GM23248 (cell line): ENCODE measurements around the gene SLC26A6. TPM values are rescaled to one million over a fixed set of nuclear protein-coding genes. Genes with fewer than 3 reads are reported as not detected.

Experiments used
- DNase-seq: peaks from one replicate; pipeline ENCODE4 v3.0.0-alpha.2; 2015
- H2AFZ ChIP-seq: fragments of 200-600 bp; sonication (generic); 2 replicates; pipeline ENCODE4 v1.6.1; 2016; ENCODE audit warnings: antibody characterized with exemption
- H3F3A ChIP-seq: fragments of 200-600 bp; sonication (generic); 2 replicates; pipeline ENCODE4 v1.6.1; 2016; ENCODE audit warnings: mild to moderate bottlenecking, antibody characterized with exemption, mixed run types; ENCODE audit not compliant: insufficient read depth
- H3K27ac ChIP-seq: fragments of 200-600 bp; sonication (generic); 2 replicates; pipeline ENCODE4 v1.5.1; 2016; ENCODE audit warnings: mild to moderate bottlenecking
- H3K27me3 ChIP-seq: fragments of 200-600 bp; sonication (generic); replicated peaks from 2 replicates; pipeline ENCODE4 v1.6.1; 2016; ENCODE audit warnings: mild to moderate bottlenecking; ENCODE audit not compliant: insufficient read depth
- H3K36me3 ChIP-seq: fragments of 200-600 bp; sonication (generic); 2 replicates; pipeline ENCODE4 v1.6.1; 2016; ENCODE audit warnings: low read depth, mild to moderate bottlenecking
- H3K4me1 ChIP-seq: fragments of 200-600 bp; sonication (generic); 2 replicates; pipeline ENCODE4 v1.6.1; 2016; ENCODE audit warnings: mild to moderate bottlenecking; ENCODE audit not compliant: insufficient read depth
- H3K4me2 ChIP-seq: fragments of 200-600 bp; sonication (generic); one replicate; pipeline ENCODE4 v1.6.1; 2016; ENCODE audit warnings: mild to moderate bottlenecking; ENCODE audit not compliant: unreplicated experiment
- H3K4me3 ChIP-seq: fragments of 200-600 bp; sonication (generic); 2 replicates; pipeline ENCODE4 v1.5.1; 2016; ENCODE audit warnings: mild to moderate bottlenecking
- H3K79me2 ChIP-seq: fragments of 200-600 bp; sonication (generic); 2 replicates; pipeline ENCODE4 v1.6.1; 2016; ENCODE audit warnings: mild to moderate bottlenecking; ENCODE audit not compliant: insufficient read depth
- H3K9ac ChIP-seq: fragments of 200-600 bp; sonication (generic); 2 replicates; pipeline ENCODE4 v1.6.1; 2016; ENCODE audit warnings: mild to moderate bottlenecking
- H3K9me2 ChIP-seq: fragments of 200-600 bp; sonication (generic); 2 replicates; pipeline ENCODE4 v1.6.1; 2016; ENCODE audit warnings: mixed run types, mild to moderate bottlenecking, moderate library complexity; ENCODE audit not compliant: insufficient read depth
- H3K9me3 ChIP-seq: fragments of 200-600 bp; sonication (generic); one replicate; pipeline ENCODE4 v1.6.1; 2017; ENCODE audit warnings: low read depth
- H4K20me1 ChIP-seq: fragments of 200-600 bp; sonication (generic); 2 replicates; pipeline ENCODE4 v1.6.0; 2016; ENCODE audit not compliant: insufficient read depth
- EZH2 ChIP-seq: fragments of 200-600 bp; sonication (generic); IDR thresholded peaks from 2 replicates; pipeline ENCODE4 v1.6.1; 2018; ENCODE audit warnings: antibody characterized with exemption, mild to moderate bottlenecking; ENCODE audit not compliant: insufficient read depth, poor library complexity, severe bottlenecking
- EZH2phosphoT487 ChIP-seq: fragments of 200-600 bp; sonication (generic); IDR thresholded peaks from 2 replicates; pipeline ENCODE4 v1.6.1; 2018; ENCODE audit warnings: antibody characterized with exemption, moderate library complexity, mild to moderate bottlenecking, low read depth; ENCODE audit not compliant: insufficient read depth
- whole genome bisulfite sequencing, 2 experiments: methylation state at CpG; one replicate each; pipeline ENCODE4 v1.1.6; 2015 to 2017; ENCODE audit warnings: low lambda C conversion rate in 2 of 2, low coverage in 1 of 2; ENCODE audit errors: missing lambda C conversion rate in 2 of 2; 5-methylcytosine and 5-hydroxymethylcytosine counted together
- in situ Hi-C: fragments of 300-500 bp; cut with MboI; formaldehyde crosslinking; loops from 2 replicates; pipeline ENCODE4 v1.15.0; 2020
- polyA plus RNA-seq: library from polyadenylated mRNA; unstranded; fragments of >200 nt; fragmentation: Nextera tagmentation; extraction: Ambion mirVana; gene quantifications from 2 replicates; pipeline ENCODE4 v1.2.1, GENCODE V29; 2016
- total RNA-seq: library from RNA; depleted of rRNA; stranded (reverse); fragments of >200 nt; shearing (Covaris generic); gene quantifications from 2 replicates; pipeline ENCODE4 v1.2.3, GENCODE V29; 2014

Gene SLC26A6
- total and polyA plus RNA-seq, 2 experiments from 2014 or later, result 13.4 to 21.1 TPM

- no peak overlapping the region for H3K27ac ChIP-seq
- H3K27me3 ChIP-seq, result no peaks in the 10 kb centered on the region
- H3F3A ChIP-seq, result peaks cover 10% of the 10 kb centered on the region; the same call in 1 of the 2 replicates
- DNase-seq, result no peak
- H3K9me2 ChIP-seq, result no peaks in the 10 kb centered on the region
- H3K9ac ChIP-seq, result no peak overlapping the region
- no peaks in the 10 kb centered on the region for H3K79me2 ChIP-seq
- WGBS, 2 experiments, result 5% methylated on average over 14 to 40 of the region's 46 CpGs
- in situ Hi-C loops, result no loop called here
- no peak overlapping the region for H2AFZ ChIP-seq
- no peaks in the 10 kb centered on the region for H3K9me3 ChIP-seq
- no peaks in the 10 kb centered on the region for H4K20me1 ChIP-seq
- H3K4me1 ChIP-seq, result no peaks in the 10 kb centered on the region
- peak overlapping the region; percentile 29 for H3K4me2 ChIP-seq
- no peaks in the 10 kb centered on the region for H3K36me3 ChIP-seq
- H3K4me3 ChIP-seq, result peak overlapping the region; percentile 79
- TF ChIP-seq EZH2 (no peak), EZH2phosphoT487 (no peak)
Measured at GRCh38 chr3:48662145-48662752, 27.0 kb upstream of the SLC26A6 start.

- peak; percentile 62 for DNase-seq
- H3K9ac ChIP-seq, result no peak overlapping the region
- TF ChIP-seq EZH2 (no peak), EZH2phosphoT487 (no peak)
- H3K9me3 ChIP-seq, result no peaks in the 10 kb centered on the region
- no peak overlapping the region for H2AFZ ChIP-seq
- H3K4me1 ChIP-seq, result no peaks in the 10 kb centered on the region
- H3K9me2 ChIP-seq, result no peaks in the 10 kb centered on the region
- H3K36me3 ChIP-seq, result no peaks in the 10 kb centered on the region
- no peaks in the 10 kb centered on the region for H3K27me3 ChIP-seq
- H3K4me2 ChIP-seq, result peak overlapping the region; percentile 74
- in situ Hi-C loops, result no loop called here
- no peaks in the 10 kb centered on the region for H4K20me1 ChIP-seq
- WGBS, 2 experiments, result 8 to 9% methylated on average over 52 to 62 of the region's 67 CpGs
- H3F3A ChIP-seq, result peaks cover 10% of the 10 kb centered on the region; the same call in 1 of the 2 replicates
- H3K79me2 ChIP-seq, result no peaks in the 10 kb centered on the region
- peak overlapping the region; percentile 63 for H3K4me3 ChIP-seq
- H3K27ac ChIP-seq, result no peak overlapping the region
Measured at GRCh38 chr3:48661501-48662144, 26.4 kb upstream of the SLC26A6 start.

- no peak overlapping the region for H2AFZ ChIP-seq
- H3K27me3 ChIP-seq, result no peaks in the 10 kb centered on the region
- no peak overlapping the region for H3K27ac ChIP-seq
- no peaks in the 10 kb centered on the region for H3K79me2 ChIP-seq
- no peaks in the 10 kb centered on the region for H3K9me3 ChIP-seq
- TF ChIP-seq EZH2phosphoT487 (no peak), EZH2 (no peak)
- WGBS, 2 experiments, result 82 to 85% methylated on average over 59 to 60 of the region's 61 CpGs
- in situ Hi-C loops, result no loop called here
- H4K20me1 ChIP-seq, result no peaks in the 10 kb centered on the region
- H3K9ac ChIP-seq, result no peak overlapping the region
- H3K36me3 ChIP-seq, result no peaks in the 10 kb centered on the region
- H3K4me3 ChIP-seq, result no peak overlapping the region
- no peaks in the 10 kb centered on the region for H3K4me1 ChIP-seq
- no peaks in the 10 kb centered on the region for H3K9me2 ChIP-seq
- no peak for DNase-seq
- H3F3A ChIP-seq, result peaks cover 10% of the 10 kb centered on the region; the same call in 1 of the 2 replicates
- no peak overlapping the region for H3K4me2 ChIP-seq
Measured at GRCh38 chr3:48660800-48661400, 25.6 kb upstream of the SLC26A6 start.

GRCh38 chr3:48656841-48657281 lies 21.6 kb upstream of the SLC26A6 start:
- WGBS, 2 experiments, result 80 to 85% methylated on average over 35 to 44 of the region's 45 CpGs

More at GRCh38 chr3:48656841-48657281, 21.6 kb upstream of the SLC26A6 start:
- in situ Hi-C loops, result no loop called here
- H3K36me3 ChIP-seq, result no peaks in the 10 kb centered on the region
- peak overlapping the region; percentile 34; the same call in 1 of the 2 replicates for H2AFZ ChIP-seq
- no peak overlapping the region for H3K9ac ChIP-seq
- TF ChIP-seq EZH2 (no peak), EZH2phosphoT487 (no peak)
- H3K4me1 ChIP-seq, result no peaks in the 10 kb centered on the region
- H3K27ac ChIP-seq, result no peak overlapping the region
- no peaks in the 10 kb centered on the region for H3K9me3 ChIP-seq
- H3K27me3 ChIP-seq, result no peaks in the 10 kb centered on the region
- no peaks in the 10 kb centered on the region for H4K20me1 ChIP-seq
- DNase-seq, result no peak
- H3K79me2 ChIP-seq, result no peaks in the 10 kb centered on the region
- H3K4me3 ChIP-seq, result 0 out of 2 replicates have a peak overlapping the region, but pooled peaks have one; percentile 58
- H3K4me2 ChIP-seq, result peak overlapping the region; percentile 16
- no peaks in the 10 kb centered on the region for H3K9me2 ChIP-seq
- H3F3A ChIP-seq, result no peaks in the 10 kb centered on the region
